Motor neuron (in vitro differentiated cells): Measurements from ENCODE around the gene RPTOR. TPM values are rescaled to one million over a fixed set of nuclear protein-coding genes. Genes with fewer than 3 reads are reported as not detected.
"Not testable (repeated sequence)": the region's sequence is repeated elsewhere in the genome, so short reads cannot be mapped to it uniquely, and the experiment has no call there.

Experiments used
- ATAC-seq, 8 experiments: fragments of 200-7000 bp; cut with Tn5 transposase; replicated peaks in 6 of 8; 2 replicates each; pipeline ENCODE4 v1.8.0; 2021; ENCODE audit warnings: mild to moderate bottlenecking in 8 of 8, moderate library complexity in 8 of 8
- H3K27ac ChIP-seq, 2 donors: fragments of 250-450 bp; sonication (Bioruptor Pico); 2 replicates each; pipeline ENCODE4 v1.9.0; 2021; ENCODE audit warnings: antibody characterized with exemption in 2 of 2, mild to moderate bottlenecking in 2 of 2, moderate library complexity in 1 of 2
- H3K4me1 ChIP-seq, 2 donors: fragments of 250-450 bp; sonication (Bioruptor Pico); replicated peaks in 1 of 2; 2 replicates each; pipeline ENCODE4 v1.6.1; 2021; ENCODE audit warnings: antibody characterized with exemption in 2 of 2, mild to moderate bottlenecking in 2 of 2, moderate library complexity in 1 of 2
- H3K4me3 ChIP-seq, 5 donors: fragments of 250-450 bp; sonication (Bioruptor Pico); 2 replicates each; pipeline ENCODE4 v1.9.0; 2021; ENCODE audit warnings: antibody characterized with exemption in 5 of 5, mild to moderate bottlenecking in 5 of 5, moderate library complexity in 4 of 5
- WGBS, 10 experiments: fragments of 450-650 bp; shearing (Covaris generic); methylation state at CpG; one replicate each; pipeline ENCODE4 v1.0.0; 2022; 5-methylcytosine and 5-hydroxymethylcytosine counted together
- in situ Hi-C, 9 experiments: fragments of 400-800 bp; cut with MboI; loops; one replicate each; pipeline ENCODE4 v1.15.0; 2021; ENCODE audit warnings: low sequenced_read_pairs in 9 of 9, low pct_unique_long_range_greater_than_20kb in 2 of 9; ENCODE audit not compliant: unreplicated experiment in 9 of 9
- total RNA-seq, 8 experiments: library from RNA; unstranded; fragments of 300-600 nt; gene quantifications; 2 replicates each; pipeline versions ENCODE4 v1.2.3 to v1.2.4, GENCODE V29; 2022

RPTOR gene
- total RNA-seq, 8 experiments from 2014 or later = 15.6 to 53.3 (median 19.2) TPM

DNA sequence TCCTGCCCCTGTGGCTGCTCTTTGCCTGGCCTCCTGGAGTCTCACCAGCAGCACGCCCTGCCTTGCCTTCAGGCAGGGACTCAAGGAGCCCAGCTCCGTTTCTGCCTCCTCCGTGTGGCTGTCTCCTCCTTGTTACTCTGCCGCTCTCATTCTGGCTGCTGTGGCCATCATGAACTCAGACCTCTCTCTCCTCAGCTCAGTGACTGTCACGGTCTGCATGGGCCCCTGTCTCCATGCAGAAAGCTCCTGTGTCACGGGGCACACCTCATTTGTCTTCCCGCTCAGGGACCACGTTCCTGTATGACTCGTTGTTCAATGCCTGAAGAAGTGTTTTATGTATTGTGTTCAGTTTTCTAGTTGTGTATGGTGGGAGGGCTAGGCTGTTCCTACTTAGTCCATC lies 25.3 kb downstream of the RPTOR start:
- Histone ChIP-seq H3K27ac (no peak overlapping the region), H3K4me1 (peaks cover 5 to 8% of the 10 kb centered on the region in 2 donors), H3K4me3 (no peak overlapping the region)
- in situ Hi-C loops = no loop called here
- 33 to 100% (median 70%) methylated on average over 1 to 6 of the region's 9 CpGs; no CpG with 5 or more reads in 6 of the 10 experiments for WGBS, 10 experiments
- peak in 5 of 8 experiments; percentile 80 to 93 (median 91) for ATAC-seq

DNA sequence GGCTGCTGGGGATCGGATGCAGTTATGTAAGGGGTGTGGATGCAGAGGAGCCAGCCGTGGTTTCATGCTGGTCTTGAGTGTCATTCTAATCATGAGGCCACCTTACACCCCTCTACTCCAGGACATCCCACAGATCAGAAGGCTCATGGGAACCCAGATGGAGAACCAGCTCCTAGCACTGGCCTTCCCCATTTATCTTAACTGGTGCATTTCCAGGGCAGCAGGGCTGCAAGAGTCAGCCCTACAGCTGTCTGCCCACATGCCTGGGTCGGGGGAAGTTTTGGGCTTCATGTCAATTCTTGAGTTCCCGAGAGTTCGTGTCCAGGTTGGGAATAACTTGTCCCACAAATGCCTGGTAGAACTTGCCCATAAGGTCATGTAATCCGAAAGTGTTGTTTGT lies 29.1 kb downstream of the RPTOR start:
- Histone ChIP-seq H3K4me1 (peaks cover 5% of the 10 kb centered on the region in 2 donors), H3K4me3 (no peak overlapping the region), H3K27ac (no peak overlapping the region)
- in situ Hi-C loops = no loop called here
- ATAC-seq = no peak
- 50 to 100% (median 80%) methylated on average over 1 to 5 of the region's 6 CpGs; no CpG with 5 or more reads in 3 of the 10 experiments for WGBS, 10 experiments

DNA sequence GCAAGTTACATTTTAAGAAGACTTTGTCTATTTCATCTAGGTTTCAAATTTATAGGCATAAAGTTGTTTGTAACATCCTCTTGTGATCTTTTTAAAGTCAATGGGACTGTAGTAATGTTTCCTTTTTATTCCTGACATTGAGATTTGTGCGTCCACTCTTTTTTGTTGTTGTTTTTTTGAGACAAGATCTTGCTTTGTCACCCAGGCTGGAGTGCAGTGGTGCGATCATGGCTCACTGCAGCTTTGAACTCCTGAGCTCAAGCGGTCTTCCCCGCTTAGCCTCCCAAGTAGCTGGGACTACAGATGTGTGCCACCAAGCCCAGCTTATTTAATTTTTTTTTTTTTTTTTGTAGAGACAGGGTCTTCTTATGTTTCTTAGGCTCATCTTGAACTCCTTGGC lies 29.9 kb downstream of the RPTOR start:
- H3K4me1 ChIP-seq = peaks cover 4 to 5% of the 10 kb centered on the region in 2 donors
- ATAC-seq = no peak
- 95 to 100% (median 100%) methylated on average over 1 to 3 of the region's 4 CpGs for WGBS, 10 experiments
- H3K4me3 ChIP-seq = no peak overlapping the region
- in situ Hi-C loops = no loop called here
- no peak overlapping the region for H3K27ac ChIP-seq

DNA sequence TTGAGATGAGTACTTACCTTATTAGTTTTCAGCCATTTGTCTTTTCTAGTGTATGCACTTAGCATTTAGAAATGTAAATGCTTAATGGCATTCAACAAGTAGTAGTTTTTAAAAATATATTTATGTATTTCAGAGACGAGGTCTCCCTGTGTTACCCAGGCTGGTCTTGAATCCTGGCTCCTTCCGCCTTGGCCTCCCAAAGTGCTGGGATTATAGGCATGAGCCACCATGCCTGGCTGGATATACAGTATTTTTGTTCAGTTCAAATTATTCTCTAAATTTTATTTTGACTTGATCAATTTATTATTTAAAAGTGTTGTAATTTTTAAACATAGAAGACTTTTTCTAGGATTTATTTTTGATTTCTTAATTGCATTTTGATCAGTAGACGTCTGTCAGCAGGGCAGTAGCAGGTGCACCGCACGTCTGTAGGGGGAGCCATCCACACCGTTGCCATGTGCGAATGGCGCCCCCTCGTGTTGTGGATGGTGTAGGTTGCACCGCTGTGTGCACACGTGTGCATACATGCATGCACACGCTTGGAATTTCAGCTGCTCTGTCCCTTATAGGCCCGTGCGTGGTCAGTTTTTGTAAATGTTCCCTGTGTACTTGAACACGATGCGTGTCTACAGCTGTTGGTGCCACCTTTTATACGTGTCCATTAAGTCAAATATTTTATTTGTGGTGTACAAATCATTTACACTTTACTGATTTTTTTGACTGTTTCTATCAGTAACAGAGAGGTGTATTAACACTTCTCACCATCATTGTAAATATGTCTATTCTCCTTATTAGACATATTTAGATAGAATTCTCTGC lies 30.6 kb downstream of the RPTOR start:
- no peak overlapping the region for H3K4me3 ChIP-seq
- in situ Hi-C loops = no loop called here
- H3K27ac ChIP-seq = no peak overlapping the region
- no peaks in the 10 kb centered on the region for H3K4me1 ChIP-seq
- peak; percentile 74 to 100 (median 93) for ATAC-seq
- WGBS, 10 experiments = 10 to 61% (median 44%) methylated on average over 1 to 14 of the region's 17 CpGs; no CpG with 5 or more reads in 1 of the 10 experiments

DNA sequence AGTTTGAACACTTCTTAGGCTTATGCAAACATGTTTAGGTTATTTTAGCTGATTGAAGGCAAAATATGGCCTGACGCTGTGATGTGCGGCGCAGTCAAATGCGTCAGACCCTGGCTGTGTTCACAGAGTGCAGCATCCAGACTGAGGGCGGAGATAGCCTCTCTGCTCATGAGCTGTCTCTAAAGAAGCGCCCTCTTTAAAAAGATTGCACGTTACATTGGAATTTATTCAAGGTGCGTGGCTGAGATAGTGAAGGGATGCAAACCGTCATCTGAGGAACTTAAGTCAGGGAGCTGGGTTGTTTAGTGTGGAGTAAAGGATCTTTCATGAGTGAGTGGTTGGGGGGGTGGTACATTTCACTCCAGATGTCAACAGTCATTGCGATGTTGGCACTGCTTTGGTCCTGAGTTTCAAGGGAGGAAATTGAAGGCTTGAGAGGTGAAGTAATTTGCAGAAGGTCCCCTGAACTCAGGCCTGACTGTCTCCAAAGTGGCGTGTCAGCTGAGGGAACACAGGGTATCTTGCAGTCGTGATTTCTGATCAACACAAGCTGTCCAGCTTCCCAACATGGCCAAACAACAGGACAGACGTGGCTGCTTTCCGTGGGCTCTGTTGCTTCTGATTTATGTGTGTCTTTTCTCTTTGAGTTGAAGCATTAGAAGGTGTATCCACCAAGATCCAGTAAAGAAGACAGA lies 33.4 kb downstream of the RPTOR start:
- in situ Hi-C loops = no loop called here
- Histone ChIP-seq H3K27ac (no peak overlapping the region), H3K4me1 (peaks cover 0 to 3% of the 10 kb centered on the region in 2 donors), H3K4me3 (no peak overlapping the region)
- ATAC-seq = no peak
- 66 to 96% (median 92%) methylated on average over 1 to 9 of the region's 14 CpGs; no CpG with 5 or more reads in 1 of the 10 experiments for WGBS, 10 experiments

DNA sequence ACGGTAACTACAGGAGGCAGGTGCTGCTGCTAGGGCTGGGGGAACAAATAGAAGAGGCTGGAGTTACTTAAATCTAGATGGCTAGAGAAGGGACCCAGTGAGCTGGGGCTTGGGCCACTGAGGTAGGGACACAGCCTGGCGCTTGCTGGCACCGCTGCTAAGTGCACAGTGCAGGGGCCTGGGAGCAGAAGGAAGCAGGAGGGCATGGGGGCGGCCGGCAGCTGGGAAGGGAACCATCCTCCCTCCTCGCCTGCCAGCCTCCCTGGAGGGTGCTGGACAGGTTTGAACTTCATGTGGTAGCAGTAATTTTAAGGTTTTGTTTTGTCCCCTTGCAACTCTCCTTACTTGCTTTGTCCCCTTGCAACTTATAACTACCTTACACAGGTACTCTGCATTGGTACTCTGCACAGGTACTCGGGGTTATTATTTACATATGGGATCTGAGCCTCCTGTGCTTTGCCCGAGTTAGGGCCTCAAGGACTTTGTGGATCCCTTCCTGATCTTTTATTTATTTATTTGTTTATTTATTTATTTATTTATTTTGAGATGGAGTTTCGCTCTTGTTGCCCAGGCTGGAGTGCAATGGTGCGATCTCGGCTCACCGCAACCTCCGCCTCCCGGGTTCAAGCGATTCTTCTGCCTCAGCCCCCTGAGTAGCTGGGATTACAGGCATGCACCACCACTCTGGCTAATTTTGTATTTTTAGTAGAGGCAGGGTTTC lies 34.2 kb downstream of the RPTOR start:
- in situ Hi-C loops, ATAC-seq, H3K27ac ChIP-seq, H3K4me3 ChIP-seq, H3K4me1 ChIP-seq: not testable (repeated sequence)
- 85 to 100% (median 95%) methylated on average over 1 to 8 of the region's 15 CpGs; no CpG with 5 or more reads in 3 of the 10 experiments for WGBS, 10 experiments

DNA sequence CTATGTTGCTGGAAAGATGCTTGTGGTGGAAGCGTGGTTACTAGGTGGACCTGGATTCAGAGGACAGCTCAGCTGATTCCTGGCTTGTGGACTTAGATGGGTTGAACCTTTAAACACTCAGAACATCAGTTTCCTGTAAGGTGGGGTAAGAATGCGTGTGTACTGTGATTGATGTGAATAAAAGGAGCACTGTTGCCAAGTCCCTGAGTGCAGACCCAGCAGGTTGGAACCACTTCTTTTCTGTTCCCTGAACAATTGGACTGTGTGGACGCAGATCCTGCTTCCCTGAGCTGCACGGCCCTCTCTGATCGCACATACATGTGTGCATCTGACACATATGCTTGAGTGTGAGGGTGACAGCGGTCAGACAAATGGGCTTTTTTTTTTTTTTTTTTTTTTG lies 37.5 kb downstream of the RPTOR start:
- WGBS, 10 experiments = 71 to 100% (median 100%) methylated on average over 1 to 2 of the region's 6 CpGs; no CpG with 5 or more reads in 3 of the 10 experiments
- in situ Hi-C loops = no loop called here
- no peak overlapping the region for H3K4me3 ChIP-seq
- peak in 2 of 8 experiments; percentile 47 to 73 for ATAC-seq
- no peak overlapping the region for H3K27ac ChIP-seq
- peaks cover 12 to 14% of the 10 kb centered on the region in 2 donors for H3K4me1 ChIP-seq

DNA sequence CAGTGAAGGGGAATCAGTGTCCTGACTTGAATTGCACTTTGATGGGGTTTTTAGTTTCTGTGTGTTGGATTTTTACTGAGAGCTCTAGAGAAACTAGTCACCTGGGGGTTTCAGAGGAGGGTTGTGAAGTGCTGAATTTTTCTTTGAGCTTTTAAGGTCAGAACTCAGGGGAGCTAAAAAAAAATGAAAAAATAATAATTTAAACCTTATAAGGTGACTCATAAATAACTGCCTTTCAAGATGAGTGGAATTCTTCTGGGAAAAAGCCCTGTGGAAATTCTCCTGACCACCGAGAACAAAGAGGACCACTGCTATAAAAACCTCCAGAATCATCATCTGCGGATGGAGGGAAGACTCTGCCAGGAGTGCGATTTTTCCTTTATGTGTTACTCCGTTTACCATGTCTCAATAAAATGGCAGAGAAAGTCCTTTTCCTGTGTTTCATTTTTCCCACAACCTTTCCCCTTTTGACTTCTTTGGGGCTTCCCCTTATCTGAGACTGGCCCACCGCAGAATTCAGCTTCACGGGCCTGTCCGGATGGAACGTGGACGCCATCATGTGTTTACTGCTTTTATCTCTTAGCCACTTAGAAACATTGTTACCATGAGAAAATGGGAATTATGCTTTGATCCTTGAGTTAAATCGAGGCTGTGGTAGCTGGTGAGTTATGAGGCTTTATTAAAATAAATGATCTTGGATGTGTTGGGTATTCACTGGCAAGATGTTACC lies 39.7 kb downstream of the RPTOR start:
- no peak overlapping the region for H3K4me3 ChIP-seq
- H3K4me1 ChIP-seq = peaks cover 12 to 14% of the 10 kb centered on the region in 2 donors
- no peak overlapping the region for H3K27ac ChIP-seq
- no peak for ATAC-seq
- in situ Hi-C loops = no loop called here
- WGBS, 10 experiments = 50 to 92% (median 83%) methylated on average over 2 to 10 of the region's 10 CpGs; no CpG with 5 or more reads in 1 of the 10 experiments

DNA sequence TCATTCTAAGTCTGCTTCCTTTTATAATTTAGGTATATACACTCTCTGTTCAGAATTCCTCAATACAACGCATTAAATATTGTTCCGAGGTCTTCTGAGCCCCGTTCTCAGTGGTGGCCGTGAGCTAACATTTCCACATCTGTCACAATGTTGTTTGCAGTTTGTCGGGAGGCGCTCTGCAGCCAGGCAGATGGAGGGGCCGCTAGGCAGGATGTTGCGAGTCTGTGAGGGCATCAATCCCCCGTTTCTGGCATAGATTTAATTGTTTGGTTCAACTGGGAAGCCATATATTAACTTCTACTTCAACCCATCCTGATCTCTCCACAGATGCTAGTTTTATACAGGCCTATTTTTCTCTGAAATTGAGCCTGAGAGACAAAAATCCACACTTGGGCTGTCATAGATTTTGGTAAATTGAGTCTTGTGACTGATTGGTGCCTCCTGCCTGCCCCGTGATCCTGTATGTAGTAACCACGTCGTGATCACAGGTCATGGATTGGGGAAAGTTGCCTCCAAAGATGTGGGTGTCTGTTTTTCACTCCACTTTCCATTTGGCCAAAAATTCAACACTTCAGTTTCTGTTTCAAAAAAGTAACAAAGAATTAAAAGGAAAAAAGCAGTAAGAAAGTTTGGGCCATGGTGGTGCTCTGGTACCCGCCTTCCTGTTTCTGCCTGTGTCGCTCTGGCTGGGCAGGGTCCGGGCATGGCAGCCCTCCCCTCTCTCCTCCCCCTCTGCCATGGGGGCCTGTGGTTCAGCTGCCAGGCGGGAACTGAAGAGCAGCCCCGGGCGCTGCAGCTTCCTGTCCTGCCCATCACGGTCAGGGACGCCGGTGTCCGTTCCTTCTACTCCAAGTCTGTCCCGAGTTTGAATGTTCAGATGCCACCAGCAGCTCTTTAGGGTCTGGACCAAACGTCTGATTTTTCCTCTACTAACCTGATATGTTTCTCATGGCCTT lies 41.5 kb downstream of the RPTOR start:
- in situ Hi-C loops = no loop called here
- Histone ChIP-seq H3K4me3 (no peak overlapping the region), H3K27ac (no peak overlapping the region), H3K4me1 (peaks cover 12 to 14% of the 10 kb centered on the region in 2 donors)
- WGBS, 10 experiments = 38 to 96% (median 69%) methylated on average over 1 to 11 of the region's 24 CpGs
- no peak for ATAC-seq

DNA sequence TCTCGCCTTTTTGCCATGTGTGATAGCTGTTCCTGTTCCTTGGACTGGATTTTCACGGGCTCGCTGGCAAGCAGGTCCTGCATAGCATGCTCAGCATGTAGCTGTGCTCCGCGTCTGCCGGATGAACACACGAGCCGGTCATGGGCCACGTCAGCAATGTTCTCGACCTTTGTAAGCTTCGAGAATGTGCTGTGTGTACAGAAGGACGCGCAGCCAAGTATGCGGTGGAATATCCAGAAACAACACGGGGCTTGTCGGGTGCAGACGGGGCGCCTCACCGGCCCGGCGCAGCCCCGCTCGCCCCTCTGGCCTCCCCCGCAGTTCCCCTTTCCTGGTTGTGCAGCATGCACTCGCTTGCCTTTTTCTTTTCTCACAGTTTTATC lies 42.2 kb downstream of the RPTOR start:
- no peak for ATAC-seq

DNA sequence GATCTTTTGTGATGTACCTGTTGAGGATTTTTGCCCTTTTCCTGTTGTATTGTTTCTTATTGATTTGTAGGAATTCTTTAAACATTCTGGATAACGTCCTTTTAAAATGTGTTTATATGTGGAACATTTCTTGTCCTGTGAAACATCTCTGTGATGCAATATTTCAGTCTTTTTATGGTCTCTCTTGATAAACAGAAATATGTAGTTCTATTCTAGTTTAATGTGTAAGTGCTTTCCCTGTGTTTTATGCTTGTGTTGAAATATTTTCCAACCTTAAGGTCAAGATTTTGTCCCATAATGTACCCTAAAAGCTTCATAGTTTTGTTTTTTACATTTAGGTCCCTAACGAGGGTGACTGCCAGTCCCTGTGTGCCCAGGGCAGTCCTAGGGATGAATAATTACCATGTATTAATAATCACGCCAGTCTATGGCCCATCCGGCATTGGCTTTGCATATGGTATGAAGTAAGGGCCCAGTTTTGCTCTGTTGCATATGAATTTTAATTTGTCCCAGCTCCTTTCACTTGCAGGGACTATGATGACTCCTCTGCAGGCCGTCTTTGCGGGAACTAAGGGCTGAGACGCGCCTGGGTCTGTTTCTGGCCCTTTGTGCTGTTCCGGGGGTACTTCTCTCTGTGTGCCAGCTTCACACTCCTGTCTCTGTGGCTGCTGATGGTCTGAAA lies 44.2 kb downstream of the RPTOR start:
- in situ Hi-C loops = no loop called here
- ATAC-seq = peak in 3 of 8 experiments; percentile 86 to 93 (median 88)
- H3K27ac ChIP-seq = no peak overlapping the region
- H3K4me3 ChIP-seq = no peak overlapping the region
- WGBS, 10 experiments = 21 to 100% (median 83%) methylated on average over 1 to 9 of the region's 9 CpGs
- peaks cover 8 to 10% of the 10 kb centered on the region in 2 donors for H3K4me1 ChIP-seq

More for the DNA sequence above, 42.2 kb downstream of the RPTOR start:
- Histone ChIP-seq H3K27ac (no peak overlapping the region), H3K4me3 (no peak overlapping the region), H3K4me1 (peaks cover 12 to 14% of the 10 kb centered on the region in 2 donors)
- in situ Hi-C loops = no loop called here
- WGBS, 10 experiments = 90 to 100% (median 93%) methylated on average over 1 to 6 of the region's 25 CpGs; no CpG with 5 or more reads in 5 of the 10 experiments
